ENCODE data around the gene MYO6.
A peak's percentile ranks its signal among the peaks of the same experiment; 100 is the strongest.

Gene MYO6

GRCh38 chr6:75808507-75808906, 59.5 kb downstream of the MYO6 start:
- Histone ChIP-seq H3K9ac (ENCODE audit: low read depth, low read length, poor library complexity) (no peak overlapping the region), H4K91ac (ENCODE audit: low read depth, low read length, poor library complexity) (no peak overlapping the region), H3K27me3 (ENCODE audit: control insufficient read depth in 3 of 3, insufficient read depth in 3 of 3, low read depth in 1 of 3, low read length in 3 of 3) (no peaks in the 10 kb centered on the region), H2BK12ac (ENCODE audit: low read length) (no peak overlapping the region), H2BK5ac (ENCODE audit: low read length) (no peak overlapping the region), H3K27ac (replicated peaks; ENCODE audit: low read length) (no peak overlapping the region), H2AFZ (ENCODE audit: low read length) (no peak overlapping the region), H3K4me1 (ENCODE audit: control insufficient read depth in 2 of 2, insufficient read depth in 1 of 2, low read depth in 1 of 2, low read length in 2 of 2) (no peaks in the 10 kb centered on the region), H2BK120ac (ENCODE audit: low read depth, low read length) (no peak overlapping the region), H4K8ac (ENCODE audit: low read depth, low read length) (no peak overlapping the region), H3K23ac (ENCODE audit: low read depth, low read length, poor library complexity) (no peak overlapping the region), H3K9me3 (replicated peaks in 1 of 2; ENCODE audit: control insufficient read depth in 2 of 2, insufficient read depth in 1 of 2, low read depth in 1 of 2, low read length in 2 of 2) (no peaks in the 10 kb centered on the region), H3K4me3 (ENCODE audit: low read length in 2 of 2) (no peak overlapping the region), H3K36me3 (replicated peaks in 1 of 2; ENCODE audit: control insufficient read depth in 2 of 2, insufficient read depth in 2 of 2, low read length in 2 of 2) (peaks cover 0 to 6% of the 10 kb centered on the region in 2 donors), H2BK15ac (ENCODE audit: low read length) (no peak overlapping the region), H3K4ac (ENCODE audit: low read length) (no peak overlapping the region), H3K79me1 (ENCODE audit: low read depth, low read length) (no peaks in the 10 kb centered on the region), H2AK5ac (ENCODE audit: low read depth, low read length) (no peak overlapping the region), H3K18ac (ENCODE audit: low read length) (no peak overlapping the region), H3K4me2 (ENCODE audit: insufficient read depth, low read length, poor library complexity, severe bottlenecking) (no peak overlapping the region), H3K14ac (ENCODE audit: low read length) (no peak overlapping the region)
- DNase-seq (ENCODE audit: low spot score), result no peak

GRCh38 chr6:75812560-75812959, 63.5 kb downstream of the MYO6 start:
- WGBS, 2 donors (ENCODE audit: extremely low coverage in 2 of 2, insufficient read length in 2 of 2, insufficient replicate concordance in 1 of 2), result no CpG with 5 or more reads among the region's 1 CpG
- H3K4me1 ChIP-seq (ENCODE audit: control insufficient read depth in 2 of 2, insufficient read depth in 1 of 2, low read depth in 1 of 2, low read length in 2 of 2), result no peaks in the 10 kb centered on the region
- no peak overlapping the region for H2BK5ac ChIP-seq (ENCODE audit: low read length)

GRCh38 chr6:75813476-75814250, 64.6 kb downstream of the MYO6 start:
- H3K4me2 ChIP-seq (ENCODE audit: insufficient read depth, low read length, poor library complexity, severe bottlenecking), result no peak overlapping the region
- no peaks in the 10 kb centered on the region for H3K79me1 ChIP-seq (ENCODE audit: low read depth, low read length)
- H3K27me3 ChIP-seq (ENCODE audit: control insufficient read depth in 3 of 3, insufficient read depth in 3 of 3, low read depth in 1 of 3, low read length in 3 of 3), result no peaks in the 10 kb centered on the region
- no peak overlapping the region for H2BK15ac ChIP-seq (ENCODE audit: low read length)
- no peak overlapping the region for H3K23ac ChIP-seq (ENCODE audit: low read depth, low read length, poor library complexity)
- no peaks in the 10 kb centered on the region for H3K4me1 ChIP-seq (ENCODE audit: control insufficient read depth in 2 of 2, insufficient read depth in 1 of 2, low read depth in 1 of 2, low read length in 2 of 2)
- no peak overlapping the region for H2BK12ac ChIP-seq (ENCODE audit: low read length)
- H3K18ac ChIP-seq (ENCODE audit: low read length), result peak overlapping the region; percentile 13
- WGBS, 2 donors (ENCODE audit: extremely low coverage in 2 of 2, insufficient read length in 2 of 2, insufficient replicate concordance in 1 of 2), result no CpG with 5 or more reads among the region's 8 CpGs
- no peak for DNase-seq (ENCODE audit: low spot score)
- H2AK5ac ChIP-seq (ENCODE audit: low read depth, low read length), result no peak overlapping the region
- no peak overlapping the region for H3K9ac ChIP-seq (ENCODE audit: low read depth, low read length, poor library complexity)
- no peaks in the 10 kb centered on the region for H3K9me3 ChIP-seq (replicated peaks in 1 of 2; ENCODE audit: control insufficient read depth in 2 of 2, insufficient read depth in 1 of 2, low read depth in 1 of 2, low read length in 2 of 2)
- no peak overlapping the region for H3K4ac ChIP-seq (ENCODE audit: low read length)
- no peak overlapping the region for H2BK5ac ChIP-seq (ENCODE audit: low read length)
- no peak overlapping the region for H4K8ac ChIP-seq (ENCODE audit: low read depth, low read length)
- H3K27ac ChIP-seq (replicated peaks; ENCODE audit: low read length), result no peak overlapping the region
- no peak overlapping the region for H2AFZ ChIP-seq (ENCODE audit: low read length)
- no peak overlapping the region for H2BK120ac ChIP-seq (ENCODE audit: low read depth, low read length)
- no peak overlapping the region for H4K91ac ChIP-seq (ENCODE audit: low read depth, low read length, poor library complexity)
- H3K36me3 ChIP-seq (replicated peaks in 1 of 2; ENCODE audit: control insufficient read depth in 2 of 2, insufficient read depth in 2 of 2, low read length in 2 of 2), result peaks cover 0 to 4% of the 10 kb centered on the region in 2 donors
- H3K14ac ChIP-seq (ENCODE audit: low read length), result no peak overlapping the region
- H3K4me3 ChIP-seq (ENCODE audit: low read length in 2 of 2), result no peak overlapping the region

More at GRCh38 chr6:75812560-75812959, 63.5 kb downstream of the MYO6 start:
- Histone ChIP-seq H3K23ac (ENCODE audit: low read depth, low read length, poor library complexity) (no peak overlapping the region), H2AK5ac (ENCODE audit: low read depth, low read length) (no peak overlapping the region), H4K8ac (ENCODE audit: low read depth, low read length) (no peak overlapping the region), H3K4me3 (ENCODE audit: low read length in 2 of 2) (no peak overlapping the region), H2BK15ac (ENCODE audit: low read length) (no peak overlapping the region), H3K27me3 (ENCODE audit: control insufficient read depth in 3 of 3, insufficient read depth in 3 of 3, low read depth in 1 of 3, low read length in 3 of 3) (no peaks in the 10 kb centered on the region), H2AFZ (ENCODE audit: low read length) (no peak overlapping the region), H4K91ac (ENCODE audit: low read depth, low read length, poor library complexity) (no peak overlapping the region), H3K79me1 (ENCODE audit: low read depth, low read length) (no peaks in the 10 kb centered on the region), H3K18ac (ENCODE audit: low read length) (no peak overlapping the region), H3K9me3 (replicated peaks in 1 of 2; ENCODE audit: control insufficient read depth in 2 of 2, insufficient read depth in 1 of 2, low read depth in 1 of 2, low read length in 2 of 2) (no peaks in the 10 kb centered on the region), H2BK12ac (ENCODE audit: low read length) (no peak overlapping the region), H3K9ac (ENCODE audit: low read depth, low read length, poor library complexity) (no peak overlapping the region), H3K4me2 (ENCODE audit: insufficient read depth, low read length, poor library complexity, severe bottlenecking) (no peak overlapping the region), H2BK120ac (ENCODE audit: low read depth, low read length) (no peak overlapping the region), H3K4ac (ENCODE audit: low read length) (no peak overlapping the region), H3K36me3 (replicated peaks in 1 of 2; ENCODE audit: control insufficient read depth in 2 of 2, insufficient read depth in 2 of 2, low read length in 2 of 2) (peaks cover 0 to 4% of the 10 kb centered on the region in 2 donors), H3K27ac (replicated peaks; ENCODE audit: low read length) (no peak overlapping the region), H3K14ac (ENCODE audit: low read length) (no peak overlapping the region)
- no peak for DNase-seq (ENCODE audit: low spot score)

- Histone ChIP-seq H3K9me3 (replicated peaks in 1 of 2; ENCODE audit: control insufficient read depth in 2 of 2, insufficient read depth in 1 of 2, low read depth in 1 of 2, low read length in 2 of 2) (no peaks in the 10 kb centered on the region), H2BK5ac (ENCODE audit: low read length) (no peak overlapping the region), H3K18ac (ENCODE audit: low read length) (no peak overlapping the region), H2BK15ac (ENCODE audit: low read length) (no peak overlapping the region), H4K8ac (ENCODE audit: low read depth, low read length) (no peak overlapping the region), H3K27me3 (ENCODE audit: control insufficient read depth in 3 of 3, insufficient read depth in 3 of 3, low read depth in 1 of 3, low read length in 3 of 3) (no peaks in the 10 kb centered on the region), H3K36me3 (replicated peaks in 1 of 2; ENCODE audit: control insufficient read depth in 2 of 2, insufficient read depth in 2 of 2, low read length in 2 of 2) (peaks cover 0 to 4% of the 10 kb centered on the region in 2 donors), H2AK5ac (ENCODE audit: low read depth, low read length) (no peak overlapping the region), H3K9ac (ENCODE audit: low read depth, low read length, poor library complexity) (no peak overlapping the region), H3K79me1 (ENCODE audit: low read depth, low read length) (no peaks in the 10 kb centered on the region), H3K4me1 (ENCODE audit: control insufficient read depth in 2 of 2, insufficient read depth in 1 of 2, low read depth in 1 of 2, low read length in 2 of 2) (no peaks in the 10 kb centered on the region), H3K4ac (ENCODE audit: low read length) (no peak overlapping the region), H4K91ac (ENCODE audit: low read depth, low read length, poor library complexity) (no peak overlapping the region), H2BK120ac (ENCODE audit: low read depth, low read length) (no peak overlapping the region), H3K23ac (ENCODE audit: low read depth, low read length, poor library complexity) (no peak overlapping the region), H3K4me3 (ENCODE audit: low read length in 2 of 2) (no peak overlapping the region), H3K14ac (ENCODE audit: low read length) (no peak overlapping the region), H2BK12ac (ENCODE audit: low read length) (no peak overlapping the region), H3K4me2 (ENCODE audit: insufficient read depth, low read length, poor library complexity, severe bottlenecking) (no peak overlapping the region), H3K27ac (replicated peaks; ENCODE audit: low read length) (no peak overlapping the region), H2AFZ (ENCODE audit: low read length) (no peak overlapping the region)
- no peak for DNase-seq (ENCODE audit: low spot score)
- no CpG with 5 or more reads among the region's 1 CpG for WGBS, 2 donors (ENCODE audit: extremely low coverage in 2 of 2, insufficient read length in 2 of 2, insufficient replicate concordance in 1 of 2)
These were observed 66.7 kb downstream of the MYO6 start for GRCh38 chr6:75815756-75816155.
